CD4-positive, alpha-beta T cell treated with Interleukin-15 for 1 hour (primary cell): ENCODE measurements around the gene ASPM.
"Not testable (repeated sequence)": the region's sequence is repeated elsewhere in the genome, so short reads cannot be mapped to it uniquely, and the experiment has no call there.

Experiments
- DNase-seq: peaks from one replicate; pipeline ENCODE4 v3.0.0-alpha.2; 2020

ASPM gene

DNA sequence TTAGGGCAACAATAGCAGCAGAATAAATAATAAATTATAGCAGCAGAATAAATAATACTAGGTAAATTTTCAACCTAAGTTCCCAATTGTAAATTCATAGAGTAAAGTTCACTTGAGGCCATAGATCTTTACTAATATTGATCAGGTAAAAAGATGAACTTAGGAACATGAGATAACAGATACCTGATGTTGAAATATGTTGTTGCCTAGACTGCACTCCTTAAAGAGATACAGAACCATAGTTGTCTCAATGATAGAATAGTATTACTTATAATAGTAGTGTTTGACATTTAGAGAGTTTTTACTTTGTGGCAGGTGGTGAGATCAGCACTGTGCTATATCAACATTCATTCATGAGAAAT is 79.0 kb downstream of the ASPM start:
- DNase-seq, result no peak

DNA sequence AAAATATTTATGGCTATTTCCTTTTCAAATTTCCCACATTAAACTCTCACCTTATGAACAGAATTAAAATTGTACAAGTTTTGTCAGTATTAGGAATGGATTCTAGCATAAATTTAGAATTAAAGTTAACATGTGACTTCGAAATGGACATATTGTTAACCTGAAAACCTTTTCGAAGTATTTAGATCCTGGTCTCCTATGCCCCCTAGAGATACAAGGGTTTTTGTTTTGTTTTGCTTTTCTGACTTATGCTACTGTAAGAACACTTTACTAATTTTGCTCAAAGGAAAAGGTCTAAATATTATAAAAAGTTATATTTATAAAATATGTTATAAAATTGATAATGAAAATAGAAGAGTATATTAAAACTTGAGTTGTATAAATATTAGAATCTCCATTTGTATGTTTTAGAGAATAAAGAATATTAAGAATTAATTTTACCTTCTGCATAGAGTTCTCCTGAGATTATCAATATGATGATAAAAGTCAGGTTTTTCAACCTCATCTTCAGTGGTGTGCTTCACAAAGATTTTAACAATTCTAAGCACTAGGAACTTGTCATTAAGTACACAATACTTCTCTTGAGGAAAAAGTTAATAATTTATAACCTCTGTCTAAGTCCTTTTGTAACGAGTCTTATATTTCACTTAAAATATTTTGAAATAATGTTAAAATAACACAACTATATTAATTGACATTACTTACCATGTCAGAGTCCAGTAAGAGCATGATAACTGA is 79.6 kb downstream of the ASPM start, which contains the start of gene F13B:
F13B (minus strand) TSS at position 542 of the 738 bp plus-strand sequence; CDS start at position 505, 37 bp downstream.
- DNase-seq, result no peak

DNA sequence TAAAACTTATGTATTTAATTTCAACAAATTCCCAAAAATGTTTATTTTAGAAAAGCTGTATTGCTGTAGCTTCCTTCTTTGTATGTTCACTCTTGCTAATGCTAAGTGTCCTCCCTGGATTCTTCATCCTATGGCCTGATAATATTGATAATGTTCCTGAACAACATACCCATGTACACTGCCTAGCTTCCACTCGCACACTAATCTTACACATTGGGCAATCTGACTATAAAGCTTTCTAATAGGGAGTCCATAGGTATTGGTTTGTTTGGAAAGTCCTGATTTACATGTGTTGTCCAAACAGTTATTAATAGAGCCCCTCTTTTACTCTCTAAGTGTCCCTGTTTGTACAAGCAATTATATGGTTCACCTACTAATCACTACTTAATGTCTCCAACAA is 80.2 kb downstream of the ASPM start:
- DNase-seq, result no peak

DNA sequence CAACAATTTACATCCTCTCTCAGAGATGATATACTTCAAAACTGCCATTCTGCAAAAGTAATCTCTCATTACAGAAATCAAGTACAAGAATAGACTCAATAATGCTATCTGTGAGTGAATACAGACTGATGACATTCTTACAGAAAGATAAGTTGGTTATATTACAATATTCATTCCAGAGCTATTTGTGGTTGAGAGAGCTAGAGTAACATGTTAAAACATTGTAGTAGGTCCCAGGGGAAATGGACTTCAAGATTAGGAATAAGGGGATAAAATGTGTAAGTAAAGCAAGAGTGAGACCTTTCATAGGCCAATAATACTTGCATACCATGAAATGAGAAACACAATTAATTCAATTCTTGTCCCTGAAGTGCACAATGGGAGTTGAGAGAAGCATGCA is 80.9 kb downstream of the ASPM start:
- no peak for DNase-seq

DNA sequence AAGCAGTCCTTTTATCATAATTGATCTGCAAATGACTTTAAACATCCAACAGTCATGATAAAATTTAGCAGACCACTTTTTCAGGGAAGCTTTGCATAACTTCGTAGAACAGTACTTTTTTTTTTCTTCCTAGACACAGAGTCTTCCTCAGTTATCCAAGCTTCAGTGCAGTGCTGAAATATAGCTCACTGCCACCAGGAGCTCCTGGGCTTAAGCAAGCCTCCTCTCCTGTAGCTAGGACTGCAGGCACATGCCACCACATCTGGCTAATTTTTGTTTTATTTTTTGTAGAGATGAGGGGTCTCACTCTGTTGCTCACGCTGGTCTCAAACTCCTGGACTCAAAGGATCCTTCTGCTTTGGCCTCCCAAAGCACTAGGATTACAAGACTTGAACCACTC is 83.3 kb downstream of the ASPM start:
- DNase-seq, result no peak

DNA sequence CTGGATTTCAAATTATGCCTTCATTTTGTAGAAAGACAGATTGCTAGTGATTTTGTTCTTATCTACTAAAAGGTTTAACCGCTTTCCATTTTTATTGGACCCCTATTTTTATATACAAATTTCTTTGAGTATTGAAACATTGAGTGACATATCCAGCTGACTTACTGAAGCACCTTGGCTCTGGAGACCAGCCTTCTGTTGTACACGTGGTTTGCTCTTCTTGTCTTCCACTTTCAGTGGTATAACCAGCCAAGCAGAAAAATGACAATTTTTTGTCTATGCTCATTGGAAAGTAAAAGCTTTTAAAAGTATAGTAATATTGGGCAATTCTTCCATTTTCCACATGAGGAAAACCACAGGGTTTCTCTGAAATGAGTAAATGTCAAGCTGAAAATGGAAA is 83.8 kb downstream of the ASPM start:
- no peak for DNase-seq

DNA sequence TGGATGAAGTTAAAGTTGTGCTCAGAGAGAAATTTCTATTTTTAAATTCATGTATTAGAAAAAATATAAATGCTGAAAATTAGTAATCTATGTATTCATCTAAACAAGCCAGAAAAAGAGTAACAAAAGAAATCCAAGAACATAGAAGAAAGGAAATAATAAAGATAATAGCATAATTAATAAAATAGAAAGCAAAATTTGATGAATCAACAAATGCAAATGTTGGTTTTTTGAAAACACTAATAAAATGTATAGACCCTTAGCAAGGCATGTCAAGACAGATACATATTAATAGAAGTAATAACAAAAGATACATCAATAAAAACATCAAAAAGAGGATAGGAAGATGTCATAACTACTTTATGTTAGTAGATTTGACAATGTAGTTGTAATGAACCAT is 97.4 kb downstream of the ASPM start:
- DNase-seq, result no peak

DNA sequence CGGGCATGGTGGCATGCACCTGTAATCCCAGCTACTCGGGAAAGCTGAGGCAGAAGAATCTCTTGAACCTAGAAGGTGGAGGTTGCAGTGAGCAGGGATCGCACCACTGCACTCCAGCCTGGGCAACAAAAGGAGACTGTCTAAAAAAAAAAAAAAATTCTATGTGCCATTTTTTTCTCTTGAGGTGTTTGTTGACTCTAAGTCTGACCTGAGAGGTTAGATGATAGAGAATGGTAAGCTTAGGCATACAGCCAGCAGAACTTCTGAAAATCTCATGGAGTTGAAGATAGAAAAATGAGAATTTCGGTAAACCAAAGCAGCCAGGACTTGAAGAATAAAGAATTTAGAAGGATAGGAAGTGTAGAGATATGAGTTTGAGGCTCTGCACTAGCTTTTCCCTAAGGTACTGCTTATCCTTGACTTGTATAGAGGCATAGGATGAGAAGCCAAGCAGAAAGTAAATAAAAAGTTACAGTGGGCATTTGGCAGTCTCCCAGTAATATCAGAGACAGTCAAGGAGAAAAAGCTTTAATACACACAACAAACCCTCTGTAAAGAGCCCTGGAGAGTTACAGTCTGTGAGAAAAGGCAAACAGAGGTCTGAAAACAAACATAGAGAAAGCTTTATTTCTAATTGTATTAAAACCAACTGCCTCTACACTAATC is 103.7 kb downstream of the ASPM start:
- DNase-seq, result no peak

DNA sequence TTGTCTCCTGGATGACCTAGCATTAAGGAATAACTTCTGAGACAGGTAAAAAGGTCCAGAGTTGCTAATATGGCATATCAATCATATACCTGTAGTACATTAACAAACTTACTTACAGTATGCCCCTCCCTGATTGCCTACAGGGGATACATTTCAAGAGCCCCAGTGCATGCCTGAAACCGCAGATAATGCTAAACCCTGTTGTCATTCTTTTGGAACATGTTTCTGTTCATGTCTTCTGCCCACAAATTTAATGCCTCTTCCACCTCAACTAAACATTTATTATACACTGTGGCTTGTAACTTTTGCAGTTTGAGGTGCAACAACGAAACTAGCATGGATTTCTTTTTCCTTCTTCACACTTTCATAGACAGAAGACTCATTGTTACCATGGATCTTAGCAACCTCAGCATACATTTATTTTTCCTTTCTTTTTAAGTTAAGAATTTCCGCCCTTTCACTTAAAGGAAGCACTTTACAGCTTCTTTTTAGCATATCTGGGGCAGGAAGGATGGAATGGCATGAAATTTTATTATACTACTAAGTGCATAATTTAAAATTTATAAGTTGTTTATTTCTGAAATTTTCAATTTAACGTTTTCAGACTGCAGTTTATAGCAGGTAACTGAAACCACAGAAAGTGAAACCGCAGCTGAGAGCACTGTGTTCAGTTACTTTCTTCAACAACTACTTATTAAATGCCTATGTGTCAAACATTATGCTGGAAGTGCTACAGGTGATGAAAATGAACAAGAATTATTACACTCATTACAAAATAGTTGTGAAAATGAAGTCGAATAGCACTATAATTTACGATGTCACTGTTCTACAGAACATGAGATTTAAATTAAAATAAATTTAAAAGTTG is 104.7 kb downstream of the ASPM start:
- no peak for DNase-seq

DNA sequence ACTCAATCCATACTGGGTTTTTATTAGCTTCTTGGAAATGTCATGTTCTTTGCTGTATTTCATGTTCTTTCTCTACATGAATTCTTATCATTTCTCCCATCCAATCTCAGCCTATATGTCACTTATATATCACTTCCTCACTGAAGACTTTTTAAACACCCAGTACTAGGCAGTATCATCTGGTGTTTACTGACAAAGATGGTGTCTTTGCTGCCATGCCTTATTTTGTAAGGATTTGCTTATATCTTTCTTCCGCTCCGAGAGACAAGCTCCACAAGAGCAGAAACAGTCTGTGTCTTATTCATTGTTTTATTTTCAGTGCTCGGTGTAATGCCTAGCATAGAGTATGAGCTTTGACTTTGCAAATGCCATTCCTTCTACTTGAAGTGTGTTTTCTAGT is 109.6 kb downstream of the ASPM start:
- no peak for DNase-seq

DNA sequence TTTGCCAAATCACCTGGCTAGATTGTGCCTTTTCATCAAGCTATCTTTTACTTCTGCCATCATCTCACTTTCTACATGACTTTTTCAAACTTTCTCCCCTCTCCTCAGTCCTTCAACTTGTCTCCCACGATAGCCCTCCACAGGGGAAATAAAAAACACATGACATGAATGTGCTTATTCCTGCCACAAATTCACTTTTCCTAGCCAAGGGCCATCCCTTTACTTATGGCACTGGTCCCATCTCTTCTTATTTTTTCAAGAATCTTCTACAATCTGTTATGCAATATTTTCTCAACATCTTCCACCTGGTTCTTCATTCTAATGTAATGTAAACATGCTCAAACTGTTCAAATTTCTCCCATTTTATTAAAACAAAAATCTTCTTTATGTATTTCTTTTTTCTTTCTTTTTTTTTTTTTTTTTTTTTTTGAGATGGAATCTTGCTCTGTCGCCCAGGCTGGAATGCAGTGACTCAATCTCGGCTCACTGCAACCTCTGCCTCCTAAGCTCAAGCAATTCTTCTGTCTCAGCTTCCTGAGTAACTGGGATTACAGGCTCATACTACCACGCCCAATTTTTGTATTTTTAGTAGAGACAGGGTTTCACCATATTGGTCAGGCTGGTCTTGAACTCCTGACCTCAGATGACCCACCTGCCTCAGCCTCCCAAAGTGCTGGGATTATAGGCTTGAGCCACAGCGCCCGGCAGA is 111.7 kb downstream of the ASPM start:
- DNase-seq, result not testable (repeated sequence)
